Esophagus (tissue), 2 donors: Measurements from ENCODE around the gene ST6GALNAC4. TPM values are rescaled to one million over a fixed set of nuclear protein-coding genes. Genes with fewer than 3 reads are reported as not detected.

Experiments
- H3K27ac ChIP-seq, 2 donors: one replicate each; pipeline ENCODE4 v1.5.1; 2013; ENCODE audit warnings: low read depth in 2 of 2, mild to moderate bottlenecking in 2 of 2, inconsistent platforms in 1 of 2, low read length in 1 of 2, moderate library complexity in 1 of 2
- H3K27me3 ChIP-seq, 2 donors: one replicate each; pipeline ENCODE4 v1.6.1; 2013; ENCODE audit warnings: low read length in 2 of 2, control low read depth in 1 of 2, mild to moderate bottlenecking in 1 of 2; ENCODE audit not compliant: insufficient read depth in 2 of 2, control insufficient read depth in 1 of 2
- H3K36me3 ChIP-seq, 2 donors: one replicate each; pipeline ENCODE4 v1.6.1; 2013; ENCODE audit warnings: low read length in 1 of 2; ENCODE audit not compliant: control insufficient read depth in 2 of 2, insufficient read depth in 2 of 2
- H3K4me1 ChIP-seq, 2 donors: one replicate each; pipeline ENCODE4 v1.6.1; 2013; ENCODE audit warnings: low read length in 1 of 2; ENCODE audit not compliant: control insufficient read depth in 2 of 2, insufficient read depth in 2 of 2
- H3K4me3 ChIP-seq, 2 donors: one replicate each; pipeline ENCODE4 v1.5.1; 2013; ENCODE audit warnings: low read length in 2 of 2, mild to moderate bottlenecking in 2 of 2, low read depth in 1 of 2, moderate library complexity in 1 of 2
- H3K9me3 ChIP-seq, 2 donors: one replicate each; pipeline ENCODE4 v1.6.1; 2013; ENCODE audit warnings: mild to moderate bottlenecking in 2 of 2, low read depth in 1 of 2, low read length in 1 of 2, moderate library complexity in 1 of 2; ENCODE audit not compliant: control insufficient read depth in 2 of 2, insufficient read depth in 1 of 2
- WGBS, 2 donors: extraction: QIAGEN DNeasy Blood & Tissue Kit; methylation state at CpG; one replicate each; pipeline ENCODE4 v1.1.7; 2013; 5-methylcytosine and 5-hydroxymethylcytosine counted together
- polyA plus RNA-seq, 2 donors: library from polyadenylated mRNA; stranded (reverse); fragments of 200-250 nt; gene quantifications; one replicate each; pipeline ENCODE4 v1.2.3, GENCODE V29; 2013
- donor health status: healthy with polysubstance abuse.
- donor health status: Bipolar disorder and iron deficiency.

Gene ST6GALNAC4
- polyA plus RNA-seq, 2 donors: 4.6 to 15.3 TPM

GRCh38 chr9:127942216-127943010 lies 25.6 kb upstream of the ST6GALNAC4 start:
- Histone ChIP-seq H3K4me1 (peaks cover 0 to 3% of the 10 kb centered on the region in 2 donors), H3K4me3 (no peak overlapping the region), H3K9me3 (no peaks in the 10 kb centered on the region), H3K36me3 (peaks cover 0 to 42% of the 10 kb centered on the region in 2 donors), H3K27ac (no peak overlapping the region), H3K27me3 (no peaks in the 10 kb centered on the region)
- WGBS, 2 donors: 56 to 60% methylated on average over 18 of the region's 18 CpGs

- no peak overlapping the region for H3K27ac ChIP-seq
- H3K36me3 ChIP-seq: peaks cover 0 to 42% of the 10 kb centered on the region in 2 donors
These were observed 25.0 kb upstream of the ST6GALNAC4 start for GRCh38 chr9:127941961-127942215.

DNA sequence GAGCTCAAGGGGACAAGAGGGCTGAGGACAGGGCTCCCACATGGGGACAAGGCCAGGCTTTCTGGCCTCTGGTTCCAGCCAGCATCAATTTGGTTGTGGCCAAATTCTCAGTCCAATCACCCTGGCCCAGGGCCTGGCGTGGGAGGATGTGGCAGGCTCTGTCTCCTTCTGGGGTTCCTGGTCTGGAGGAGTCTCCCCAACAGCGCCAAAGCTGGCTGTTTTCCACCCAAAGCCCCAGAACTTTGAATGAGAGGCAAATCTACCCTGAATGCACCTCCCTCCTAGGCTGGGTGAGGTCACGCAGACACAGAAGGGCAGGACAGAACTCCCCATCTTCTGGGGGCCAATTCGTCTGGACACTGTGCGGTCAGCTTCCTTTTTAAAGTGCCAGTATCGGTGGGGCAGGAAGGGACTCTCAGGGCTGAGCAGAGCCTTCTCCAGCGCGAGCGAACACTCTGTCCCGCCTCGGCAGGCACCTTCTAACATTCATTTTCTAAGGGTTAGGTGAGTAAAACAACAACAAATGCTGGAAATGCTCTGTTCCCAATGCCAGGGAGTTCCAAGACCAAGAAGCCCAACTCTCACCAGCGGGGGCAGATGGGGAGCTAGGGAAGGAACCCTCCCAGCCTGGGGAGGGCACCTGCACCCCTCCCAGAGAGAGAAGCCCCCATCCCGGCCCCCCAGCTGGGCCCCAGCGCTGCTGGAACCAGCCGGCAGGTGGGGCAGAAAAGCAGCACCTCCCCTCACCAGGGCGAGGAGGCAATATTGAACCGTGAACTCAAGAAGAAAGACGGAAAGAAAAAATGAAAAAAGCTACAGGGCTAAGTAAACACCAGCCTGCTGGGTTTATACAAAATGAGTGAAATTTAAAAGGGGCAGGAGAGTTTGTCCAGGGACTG lies 24.5 kb upstream of the ST6GALNAC4 start:
- 78% methylated on average over 18 of the region's 18 CpGs for WGBS, 2 donors
- H3K4me3 ChIP-seq: no peak overlapping the region

More at GRCh38 chr9:127941961-127942215, 25.0 kb upstream of the ST6GALNAC4 start:
- Histone ChIP-seq H3K4me1 (peaks cover 3% of the 10 kb centered on the region in 2 donors), H3K27me3 (no peaks in the 10 kb centered on the region), H3K4me3 (no peak overlapping the region), H3K9me3 (no peaks in the 10 kb centered on the region)
- WGBS, 2 donors: 64 to 74% methylated on average over 3 of the region's 3 CpGs

DNA sequence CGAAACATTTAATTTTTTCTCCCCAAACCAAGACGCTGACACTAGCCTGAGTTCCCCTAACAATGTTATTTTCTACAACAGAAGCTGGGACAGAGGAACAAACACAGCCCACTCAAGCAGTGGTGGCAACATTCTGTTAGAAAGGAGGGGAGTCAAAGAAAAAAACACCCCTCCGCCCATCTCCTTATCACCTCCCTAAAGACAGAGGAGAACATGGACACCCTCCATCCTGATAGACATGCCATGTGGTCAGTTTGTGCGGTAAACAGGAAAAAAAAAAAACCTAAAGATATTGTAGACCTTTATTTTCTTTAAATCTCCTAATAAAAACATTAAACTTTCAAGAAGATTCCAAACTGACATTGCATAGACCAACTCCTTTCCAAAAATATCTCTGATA lies 23.8 kb upstream of the ST6GALNAC4 start:
- Histone ChIP-seq H3K4me1 (peaks cover 8 to 11% of the 10 kb centered on the region in 2 donors), H3K36me3 (peaks cover 0 to 35% of the 10 kb centered on the region in 2 donors), H3K27ac (no peak overlapping the region), H3K4me3 (no peak overlapping the region), H3K27me3 (no peaks in the 10 kb centered on the region), H3K9me3 (no peaks in the 10 kb centered on the region)
- WGBS, 2 donors: 90 to 93% methylated on average over 4 of the region's 4 CpGs

More for the DNA sequence above, 24.5 kb upstream of the ST6GALNAC4 start:
- no peak overlapping the region for H3K27ac ChIP-seq
- no peaks in the 10 kb centered on the region for H3K27me3 ChIP-seq
- peaks cover 0 to 39% of the 10 kb centered on the region in 2 donors for H3K36me3 ChIP-seq
- H3K9me3 ChIP-seq: no peaks in the 10 kb centered on the region
- peaks cover 6 to 8% of the 10 kb centered on the region in 2 donors for H3K4me1 ChIP-seq

DNA sequence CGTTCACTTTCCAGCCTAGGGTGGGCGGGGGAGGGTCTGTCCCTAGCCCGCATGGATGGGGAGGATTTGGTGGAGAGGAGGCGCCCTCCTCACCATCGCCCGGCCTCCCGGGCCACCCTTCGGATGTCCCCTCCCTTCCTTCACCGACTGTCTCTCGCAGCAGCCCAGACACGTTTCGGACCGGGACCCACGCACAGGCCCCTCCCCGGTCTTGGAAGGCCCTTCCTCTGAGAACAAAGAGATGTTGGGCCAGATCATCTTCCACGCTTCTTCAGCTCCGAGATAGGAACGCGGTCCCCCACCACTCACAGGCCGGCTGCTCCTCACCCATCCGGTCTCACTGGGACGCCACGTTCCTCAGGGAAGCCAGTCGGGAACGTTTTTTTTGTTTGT lies 21.5 kb upstream of the ST6GALNAC4 start:
- H3K9me3 ChIP-seq: no peaks in the 10 kb centered on the region
- H3K36me3 ChIP-seq: peaks cover 0 to 24% of the 10 kb centered on the region in 2 donors
- peaks cover 8 to 11% of the 10 kb centered on the region in 2 donors for H3K4me1 ChIP-seq
- 27 to 37% methylated on average over 24 to 25 of the region's 25 CpGs for WGBS, 2 donors
- H3K4me3 ChIP-seq: peak overlapping the region; percentile 69 to 90
- H3K27me3 ChIP-seq: no peaks in the 10 kb centered on the region
- peak overlapping the region in 1 of 2 donors; percentile 89 for H3K27ac ChIP-seq

DNA sequence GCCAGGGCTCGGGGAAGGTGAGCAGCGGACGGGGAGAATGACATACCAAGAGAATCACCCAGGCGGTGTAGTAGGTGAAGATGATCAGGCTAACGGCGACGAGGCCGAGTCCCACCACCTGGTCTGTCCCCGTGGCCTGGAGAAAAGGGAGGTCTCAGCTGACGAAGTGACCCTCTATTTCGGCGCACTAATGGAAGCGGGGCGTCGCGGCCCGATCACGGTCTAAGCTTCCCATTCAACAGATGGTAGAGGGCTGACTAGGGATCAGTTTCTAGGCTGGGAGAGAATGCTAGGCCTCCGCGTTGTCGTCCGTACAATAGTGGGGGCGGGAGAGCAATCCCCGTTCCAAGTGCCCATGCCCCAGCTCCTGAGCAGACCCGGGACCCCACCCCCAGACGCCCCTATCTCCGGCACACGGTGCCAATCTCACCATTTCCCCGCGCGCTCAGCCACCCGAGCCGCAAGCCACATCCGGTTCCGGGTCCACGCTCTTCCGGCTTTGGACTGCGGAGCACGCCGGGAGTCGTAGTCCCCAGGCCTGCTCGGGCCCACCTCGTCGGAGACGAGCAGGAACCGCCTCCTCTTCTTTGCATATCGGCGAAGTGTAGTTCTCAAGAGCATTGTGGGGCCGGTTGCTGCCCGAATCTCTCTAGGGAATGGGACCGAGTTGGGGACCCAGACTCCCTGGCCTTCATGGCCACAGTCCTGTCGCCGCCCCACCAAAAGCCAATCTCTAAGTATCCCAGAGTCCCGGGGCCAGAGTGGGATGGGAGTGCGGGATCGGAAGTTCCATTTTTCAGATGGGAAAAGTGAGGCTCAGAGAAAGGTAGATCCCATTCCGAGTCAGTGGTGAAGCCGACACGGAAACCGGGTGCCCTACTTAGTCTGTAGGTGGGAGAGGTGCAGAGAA lies 20.8 kb upstream of the ST6GALNAC4 start, which contains the start of gene DPM2:
DPM2 (minus strand) TSS at position 467 of the 910 bp plus-strand sequence; CDS start at position 433, 34 bp downstream.
- H3K9me3 ChIP-seq: no peaks in the 10 kb centered on the region
- no peaks in the 10 kb centered on the region for H3K27me3 ChIP-seq
- WGBS, 2 donors: 3 to 5% methylated on average over 60 of the region's 60 CpGs
- H3K4me1 ChIP-seq: peaks cover 8 to 11% of the 10 kb centered on the region in 2 donors
- H3K36me3 ChIP-seq: peaks cover 0 to 21% of the 10 kb centered on the region in 2 donors
- H3K4me3 ChIP-seq: peak within 1 kb of the TSS; percentile 69 to 90
- H3K27ac ChIP-seq: peak within 1 kb of the TSS; percentile 9 to 89

GRCh38 chr9:127937056-127937387 lies 20.2 kb upstream of the ST6GALNAC4 start:
- Histone ChIP-seq H3K4me3 (peak overlapping the region; percentile 69 to 90), H3K36me3 (peaks cover 0 to 15% of the 10 kb centered on the region in 2 donors), H3K9me3 (no peaks in the 10 kb centered on the region), H3K4me1 (peaks cover 5 to 11% of the 10 kb centered on the region in 2 donors), H3K27me3 (no peaks in the 10 kb centered on the region), H3K27ac (peak overlapping the region in 1 of 2 donors; percentile 89)
- 4 to 7% methylated on average over 7 of the region's 7 CpGs for WGBS, 2 donors

DNA sequence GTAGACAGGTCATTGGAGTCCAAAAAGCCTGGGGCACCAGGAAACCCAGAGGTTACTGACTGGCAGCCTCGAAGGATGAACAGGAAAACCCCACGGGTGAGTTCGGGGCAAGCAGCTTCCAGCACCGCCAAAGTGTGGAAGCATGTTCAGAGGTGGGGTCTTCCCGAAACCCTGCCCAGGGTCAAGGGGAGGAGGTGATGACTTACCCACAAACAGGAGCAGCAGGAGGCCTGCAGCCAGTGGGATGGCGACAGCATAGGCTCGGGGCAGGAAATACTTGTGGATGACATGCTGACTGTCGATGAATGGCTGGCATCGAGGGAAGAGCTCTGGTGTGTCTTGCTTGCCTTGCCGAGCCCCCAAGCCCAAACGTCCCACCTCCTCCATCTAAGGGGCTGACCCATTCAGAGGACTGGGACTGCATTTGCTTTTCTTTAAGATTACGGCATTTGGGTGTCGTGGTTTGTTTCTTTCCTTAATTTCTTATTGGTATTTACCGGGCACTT lies 19.6 kb upstream of the ST6GALNAC4 start:
- Histone ChIP-seq H3K27ac (no peak overlapping the region), H3K4me1 (peaks cover 5 to 11% of the 10 kb centered on the region in 2 donors), H3K4me3 (peak overlapping the region in 1 of 2 donors; percentile 90), H3K9me3 (no peaks in the 10 kb centered on the region), H3K36me3 (peaks cover 0 to 12% of the 10 kb centered on the region in 2 donors), H3K27me3 (no peaks in the 10 kb centered on the region)
- WGBS, 2 donors: 63 to 68% methylated on average over 14 of the region's 14 CpGs
